H1 (cell line): Measurements from ENCODE around the gene TUBGCP2. TPM values are rescaled to one million over a fixed set of nuclear protein-coding genes. Genes with fewer than 3 reads are reported as not detected.

Experiments
- CTCF ChIA-PET: fragments of 300-600 bp; sonication (Branson Sonifier 250); formaldehyde crosslinking; loops from one replicate; lab custom pipeline; 2021; ENCODE audit not compliant: partially characterized antibody; lab: Charles Lee
- POLR2A ChIA-PET: fragments of 300-600 bp; sonication (Branson Sonifier 250); formaldehyde crosslinking; loops from one replicate; lab custom pipeline; 2021; ENCODE audit warnings: inconsistent platforms; ENCODE audit not compliant: partially characterized antibody; lab: Charles Lee
- DNase-seq, 2 experiments: peaks; one replicate each; pipeline versions ENCODE4 v3.0.0 to v3.0.0-alpha.2; 2010 to 2022; ENCODE audit warnings: low spot score in 2 of 2, low read depth in 1 of 2, mixed read lengths in 1 of 2
- FAIRE-seq: peaks from 2 replicates; lab custom pipeline; 2011; peaks lifted over from hg19 to GRCh38; lab: Jason Lieb, UNC
- H2AFZ ChIP-seq: 2 replicates; pipeline ENCODE4 v1.8.1; 2012; ENCODE audit warnings: low read length, inconsistent platforms
- H2AK5ac ChIP-seq: 2 replicates; pipeline ENCODE4 v1.6.1; 2013; ENCODE audit warnings: low read depth, low read length
- H2BK120ac ChIP-seq: replicated peaks from 2 replicates; pipeline ENCODE3; 2013; ENCODE audit warnings: low read depth, low read length, inconsistent platforms
- H2BK12ac ChIP-seq: 2 replicates; pipeline ENCODE4 v1.6.1; 2013; ENCODE audit warnings: low read depth, low read length
- H2BK15ac ChIP-seq: 2 replicates; pipeline ENCODE4 v1.6.1; 2013; ENCODE audit warnings: low read length
- H2BK20ac ChIP-seq: 2 replicates; pipeline ENCODE4 v1.6.1; 2013; ENCODE audit warnings: low read length
- H2BK5ac ChIP-seq: 2 replicates; pipeline ENCODE4 v1.6.1; 2013; ENCODE audit warnings: low read depth, low read length
- H3K14ac ChIP-seq: 2 replicates; pipeline ENCODE4 v1.6.1; 2013; ENCODE audit warnings: inconsistent platforms; ENCODE audit not compliant: insufficient read length
- H3K18ac ChIP-seq: 2 replicates; pipeline ENCODE4 v1.6.1; 2013; ENCODE audit warnings: low read length; ENCODE audit errors: extremely low read depth
- H3K23ac ChIP-seq: 2 replicates; pipeline ENCODE4 v1.6.1; 2013; ENCODE audit warnings: inconsistent platforms; ENCODE audit not compliant: insufficient read length
- H3K23me2 ChIP-seq: 2 replicates; pipeline ENCODE4 v1.6.1; 2013; ENCODE audit warnings: low read depth, low read length
- H3K27ac ChIP-seq: 2 replicates; pipeline ENCODE4 v1.6.1; 2011; ENCODE audit warnings: low read depth, low read length, inconsistent platforms
- H3K27me3 ChIP-seq, 4 experiments: replicated peaks in 1 of 4; 1 replicate in 1 of 4; 2 replicates in 3 of 4; pipeline versions ENCODE4 v1.6.1 to v1.8.1; 2011 to 2013; ENCODE audit warnings: low read length in 3 of 4, mild to moderate bottlenecking in 3 of 4, inconsistent platforms in 2 of 4, mixed read lengths in 2 of 4, moderate library complexity in 1 of 4; ENCODE audit not compliant: control insufficient read depth in 3 of 4, insufficient read depth in 3 of 4; ENCODE audit errors: extremely low read depth in 1 of 4
- H3K36me3 ChIP-seq, 4 experiments: 2 replicates each; pipeline versions ENCODE4 v1.6.1 to v1.8.1; 2011 to 2013; ENCODE audit warnings: mild to moderate bottlenecking in 4 of 4, low read length in 3 of 4, moderate library complexity in 2 of 4, control low read depth in 1 of 4, inconsistent platforms in 1 of 4; ENCODE audit not compliant: insufficient read depth in 4 of 4, control insufficient read depth in 2 of 4
- H3K4ac ChIP-seq: replicated peaks from 2 replicates; pipeline ENCODE3; 2013; ENCODE audit warnings: low read length, low read depth, mixed read lengths, inconsistent platforms; ENCODE audit not compliant: insufficient read length
- H3K4me1 ChIP-seq, 4 experiments: replicated peaks in 1 of 4; 1 replicate in 1 of 4; 2 replicates in 3 of 4; pipeline versions ENCODE4 v1.6.1 to v1.8.1; 2011 to 2013; ENCODE audit warnings: low read length in 3 of 4, inconsistent platforms in 2 of 4, mixed read lengths in 1 of 4; ENCODE audit not compliant: insufficient read depth in 4 of 4, control insufficient read depth in 3 of 4
- H3K4me2 ChIP-seq, 2 experiments: 2 replicates each; pipeline versions ENCODE4 v1.6.1 to v1.8.1; 2011 to 2013; ENCODE audit warnings: low read depth in 2 of 2, low read length in 2 of 2, control low read depth in 1 of 2, inconsistent platforms in 1 of 2, mild to moderate bottlenecking in 1 of 2; ENCODE audit not compliant: insufficient read depth in 1 of 2
- H3K4me3 ChIP-seq, 4 experiments: fragments of 200-600, 300-600 bp in 1 of 4; sonication (generic), shearing (Covaris generic), sonication (Bioruptor Twin) in 1 of 4; 2 replicates each; pipeline versions ENCODE4 v1.5.1 to v1.8.1; 2011 to 2016; ENCODE audit warnings: low read length in 4 of 4, low read depth in 3 of 4, control low read depth in 2 of 4, inconsistent platforms in 2 of 4, mild to moderate bottlenecking in 2 of 4, mixed read lengths in 1 of 4, moderate library complexity in 1 of 4; ENCODE audit not compliant: insufficient read depth in 2 of 4; ENCODE audit errors: extremely low read depth in 1 of 4
- H3K56ac ChIP-seq: replicated peaks from 2 replicates; pipeline ENCODE3; 2013; ENCODE audit warnings: low read depth, mild to moderate bottlenecking, mixed read lengths, low read length, inconsistent platforms; ENCODE audit not compliant: insufficient read length
- H3K79me1 ChIP-seq: 2 replicates; pipeline ENCODE4 v1.6.1; 2013; ENCODE audit warnings: low read depth, low read length, control low read depth
- H3K79me2 ChIP-seq, 2 experiments: 2 replicates each; pipeline versions ENCODE4 v1.6.1 to v1.8.1; 2012 to 2013; ENCODE audit warnings: low read length in 2 of 2, mild to moderate bottlenecking in 2 of 2, inconsistent platforms in 1 of 2; ENCODE audit not compliant: insufficient read depth in 2 of 2, control insufficient read depth in 1 of 2
- H3K9ac ChIP-seq, 4 experiments: replicated peaks in 1 of 4; 1 replicate in 1 of 4; 2 replicates in 3 of 4; pipeline versions ENCODE4 v1.6.1 to v1.8.1; 2011 to 2013; ENCODE audit warnings: low read depth in 3 of 4, low read length in 3 of 4, control low read depth in 2 of 4, mild to moderate bottlenecking in 2 of 4, moderate library complexity in 2 of 4, inconsistent platforms in 1 of 4; ENCODE audit errors: extremely low read depth in 1 of 4
- H3K9me3 ChIP-seq, 2 experiments: 2 replicates each; pipeline versions ENCODE4 v1.6.1 to v1.8.1; 2012 to 2013; ENCODE audit warnings: mild to moderate bottlenecking in 2 of 2, moderate library complexity in 2 of 2, control low read depth in 1 of 2, inconsistent platforms in 1 of 2, low read depth in 1 of 2, low read length in 1 of 2, mixed read lengths in 1 of 2; ENCODE audit not compliant: insufficient read depth in 2 of 2
- H4K20me1 ChIP-seq, 2 experiments: replicated peaks in 1 of 2; 2 replicates each; pipeline versions ENCODE3 to v1.8.1; 2011 to 2013; ENCODE audit warnings: inconsistent platforms in 2 of 2, low read length in 2 of 2, mild to moderate bottlenecking in 1 of 2; ENCODE audit not compliant: insufficient read depth in 2 of 2, control insufficient read depth in 1 of 2
- H4K5ac ChIP-seq: 2 replicates; pipeline ENCODE4 v1.6.1; 2013; ENCODE audit warnings: low read length, low read depth, mixed read lengths, inconsistent platforms; ENCODE audit not compliant: insufficient read length
- H4K8ac ChIP-seq: 2 replicates; pipeline ENCODE4 v1.8.0; 2013; ENCODE audit warnings: mild to moderate bottlenecking, moderate library complexity, low read length, inconsistent platforms; ENCODE audit not compliant: insufficient read depth; ENCODE audit errors: extremely low read depth
- H4K91ac ChIP-seq: replicated peaks from 2 replicates; pipeline ENCODE3; 2013; ENCODE audit warnings: low read length, mixed read lengths, inconsistent platforms; ENCODE audit not compliant: insufficient read length
- ASH2L ChIP-seq: fragments of 200-600, 300-600 bp; sonication (generic); IDR thresholded peaks from one replicate; pipeline ENCODE4 v1.7.1; 2017; ENCODE audit warnings: low read length
- BRCA1 ChIP-seq: IDR thresholded peaks from 2 replicates; pipeline ENCODE4 v1.6.1; 2012; ENCODE audit warnings: low read depth, low read length, improper control_type of control experiment
- CHD1 ChIP-seq: IDR thresholded peaks from 2 replicates; pipeline ENCODE4 v1.6.1; 2012; ENCODE audit warnings: low read depth, low read length, improper control_type of control experiment
- EZH2 ChIP-seq: fragments of 200-600 bp; sonication (generic); IDR thresholded peaks from 2 replicates; pipeline ENCODE4 v1.7.1; 2012; ENCODE audit warnings: low read depth, mild to moderate bottlenecking, moderate library complexity, low read length, inconsistent platforms; ENCODE audit not compliant: severe bottlenecking
- KDM5A ChIP-seq: fragments of 200-600 bp; IDR thresholded peaks from 2 replicates; pipeline ENCODE4 v1.7.1; 2012; ENCODE audit warnings: mild to moderate bottlenecking, low read length, inconsistent platforms, mixed read lengths
- MAX ChIP-seq: IDR thresholded peaks from 2 replicates; pipeline ENCODE4 v1.6.1; 2012; ENCODE audit warnings: inconsistent platforms
- RBBP5 ChIP-seq: IDR thresholded peaks from 2 replicates; pipeline ENCODE4 v1.7.1; 2012; ENCODE audit warnings: low read depth, mild to moderate bottlenecking, inconsistent platforms, low read length, moderate library complexity, borderline replicate concordance
- RNF2 ChIP-seq: fragments of 200-900, 300-1000 bp; sonication (generic); IDR thresholded peaks from 2 replicates; pipeline ENCODE4 v1.7.1; 2016; ENCODE audit warnings: borderline replicate concordance, low read depth, mild to moderate bottlenecking, antibody characterized with exemption, low read length; ENCODE audit not compliant: poor library complexity, severe bottlenecking; ENCODE audit errors: missing control alignments
- SP2 ChIP-seq: IDR thresholded peaks from 2 replicates; pipeline ENCODE4 v1.6.1; 2012; ENCODE audit warnings: mild to moderate bottlenecking, low read length, inconsistent platforms
- TBP ChIP-seq: IDR thresholded peaks from 2 replicates; pipeline ENCODE4 v1.6.1; 2011; ENCODE audit warnings: low read depth, low read length, improper control_type of control experiment
- WGBS, 2 experiments: shearing (Covaris generic) in 1 of 2; methylation state at CpG; one replicate each; pipeline versions ENCODE4 v1.1.6 to v1.1.7; 2013 to 2015; ENCODE audit warnings: low lambda C conversion rate in 2 of 2, mixed read lengths in 2 of 2, inconsistent platforms in 1 of 2, low coverage in 1 of 2, missing lambda C conversion rate in 1 of 2; ENCODE audit not compliant: insufficient replicate concordance in 2 of 2, insufficient coverage in 1 of 2, insufficient read length in 1 of 2; ENCODE audit errors: extremely low coverage in 1 of 2, missing lambda C conversion rate in 1 of 2; 5-methylcytosine and 5-hydroxymethylcytosine counted together
- polyA plus RNA-seq, 7 experiments: library from polyadenylated mRNA; depleted of rRNA in 3 of 7; stranded (reverse) in 5 of 7; unstranded in 2 of 7; fragments of >200 nt in 5 of 7; fragments of 200-250 nt in 2 of 7; gene quantifications; 1 replicate in 5 of 7; 2 replicates in 1 of 7; 4 replicates in 1 of 7; pipeline versions ENCODE4 v1.2.1 to v1.2.3, GENCODE V29; 2011 to 2013; ENCODE audit warnings: missing spikeins in 2 of 7, mixed read lengths in 2 of 7
- total RNA-seq: library from RNA; stranded (reverse); fragmentation: NEBNext Ultra II Directional; extraction: Animal tissue kit (Norgen Biotek cat#: 25700); gene quantifications from 2 replicates; pipeline ENCODE4 v1.2.1, GENCODE V29; 2021

TUBGCP2 gene
- total and polyA plus RNA-seq, 2 of the 8 experiments (the other 6 are each of a cell fraction or from before 2014, with no cell fraction given): 34.9 to 51.9 TPM

DNA sequence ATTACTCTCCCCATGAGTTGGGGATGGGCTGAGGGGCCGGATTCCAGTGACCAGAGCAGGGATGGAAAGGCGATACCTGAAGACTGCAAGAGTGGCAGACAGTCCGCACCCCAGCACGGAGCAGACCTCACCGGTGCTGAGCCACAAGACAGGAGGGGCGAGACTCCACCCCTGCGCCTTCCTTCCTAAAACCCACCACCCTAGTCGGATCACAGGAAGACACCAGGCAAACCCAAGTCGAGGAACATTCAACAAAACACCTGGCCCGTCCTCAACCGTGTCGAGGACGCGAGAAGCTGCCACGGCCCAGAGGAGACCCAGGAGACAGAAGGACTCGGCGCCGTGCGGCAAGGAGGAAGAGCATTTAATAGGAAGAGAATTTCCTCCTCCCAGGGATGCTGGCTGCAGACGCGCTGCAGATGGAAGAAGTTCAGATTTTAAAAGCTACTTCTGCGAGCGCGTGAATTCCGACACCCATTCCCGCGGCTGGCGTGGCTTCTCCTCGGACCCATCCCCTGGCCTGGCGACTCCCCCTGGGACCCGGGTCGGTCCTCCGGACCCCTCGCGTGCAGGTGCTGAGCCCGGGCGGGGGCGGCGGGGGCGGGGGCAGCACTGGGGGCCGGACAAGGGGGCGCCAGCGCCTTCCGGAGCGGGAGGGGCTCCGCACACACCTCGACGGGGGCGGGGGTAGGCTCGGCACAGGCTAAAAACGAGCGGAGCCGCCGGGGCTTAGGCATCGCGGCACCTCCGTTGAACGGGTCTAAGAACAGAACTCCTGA, 79.2 kb downstream of the TUBGCP2 start:
- DNase-seq (no peak), FAIRE-seq (no peak)
- H3K9ac ChIP-seq: no peak overlapping the region
- no peak overlapping the region for H2BK15ac ChIP-seq
- no peak overlapping the region for H3K4ac ChIP-seq
- CTCF ChIA-PET: interaction anchor here (1.0 kb wide), 1 partner anchor 12 kb away, joined by 3 read pairs; no protein-coding TSS in a partner anchor
- H3K23ac ChIP-seq: no peak overlapping the region
- H3K27ac ChIP-seq: no peak overlapping the region
- H4K5ac ChIP-seq: no peak overlapping the region
- peak overlapping the region; percentile 28 to 54 (median 44); a peak in 7 of 8 replicates for H3K4me3 ChIP-seq
- H3K4me1 ChIP-seq: peaks cover 0 to 31% (median 12%) of the 10 kb centered on the region in 4 experiments; a peak in 6 of 7 replicates
- H3K23me2 ChIP-seq: peaks cover 10% of the 10 kb centered on the region; the same call in 1 of the 2 replicates
- H3K79me2 ChIP-seq: no peaks in the 10 kb centered on the region
- H2AK5ac ChIP-seq: no peak overlapping the region
- no peak overlapping the region; the same call in 1 of the 2 replicates for H2BK12ac ChIP-seq
- H3K79me1 ChIP-seq: no peaks in the 10 kb centered on the region; the same call in 1 of the 2 replicates
- H3K14ac ChIP-seq: no peak overlapping the region
- H2BK5ac ChIP-seq: no peak overlapping the region
- no peak overlapping the region for H2AFZ ChIP-seq
- peaks cover 0 to 7% (median 3%) of the 10 kb centered on the region in 4 experiments; a peak in 3 of 8 replicates for H3K36me3 ChIP-seq
- POLR2A ChIA-PET: interaction anchor here (0.9 to 1.0 kb wide), 2 partner anchors 9 to 11 kb away, joined by 3 to 4 read pairs; no protein-coding TSS in a partner anchor
- no peak overlapping the region for H4K91ac ChIP-seq
- H4K8ac ChIP-seq: no peak overlapping the region
- 27% methylated on average over 42 of the region's 58 CpGs; no CpG with 5 or more reads in 1 of the 2 experiments for WGBS, 2 experiments
- H3K9me3 ChIP-seq: peaks cover 0 to 8% of the 10 kb centered on the region in 2 experiments; a peak in 1 of 4 replicates
- peaks cover 17 to 31% (median 29%) of the 10 kb centered on the region in 4 experiments for H3K27me3 ChIP-seq
- H2BK120ac ChIP-seq: no peak overlapping the region
- H3K4me2 ChIP-seq: peak overlapping the region; percentile 59 to 91
- no peaks in the 10 kb centered on the region for H4K20me1 ChIP-seq
- H3K56ac ChIP-seq: no peak overlapping the region
- peak overlapping the region; percentile 48; the same call in 1 of the 2 replicates for H3K18ac ChIP-seq
- 0 out of 2 replicates have a peak overlapping the region, but pooled peaks have one; percentile 10 for H2BK20ac ChIP-seq
- no peak for TF ChIP-seq BRCA1
- no peak for TF ChIP-seq ASH2L
- peak; percentile 79 for TF ChIP-seq MAX
- TF ChIP-seq RNF2: peak; percentile 39
- TF ChIP-seq SP2: no peak
- TF ChIP-seq RBBP5: no peak
- peak; percentile 36 for TF ChIP-seq EZH2
- no peak for TF ChIP-seq KDM5A
- 0 out of 2 replicates have a peak, but pooled peaks have one; percentile 18 for TF ChIP-seq TBP
- TF ChIP-seq CHD1: no peak
